ENCODE measurements around the gene TRIM33. TPM values are rescaled to one million over a fixed set of nuclear protein-coding genes. Genes with fewer than 3 reads are reported as not detected.

TRIM33 gene
- total and polyA plus RNA-seq, 2 donors (not counting 3 experiments of a cell fraction or from before 2014, with no cell fraction given): 10.3 to 29.1 TPM

- Histone ChIP-seq H3K36me3 (ENCODE audit: control insufficient read depth in 2 of 2, extremely low read depth in 1 of 2, insufficient read depth in 2 of 2, low read length in 2 of 2) (no peaks in the 10 kb centered on the region), H4K20me1 (replicated peaks; ENCODE audit: control insufficient read depth, extremely low read depth, insufficient read depth, low read length) (peaks cover 14% of the 10 kb centered on the region), H3K9me1 (replicated peaks; ENCODE audit: control insufficient read depth, extremely low read depth, insufficient read depth, low read length) (no peaks in the 10 kb centered on the region), H3K27me3 (ENCODE audit: control insufficient read depth in 2 of 2, insufficient read depth in 2 of 2, low read length in 2 of 2) (no peaks in the 10 kb centered on the region), H3K9ac (replicated peaks; ENCODE audit: extremely low read depth, insufficient read depth, low read length) (no peak overlapping the region), H3K9me3 (replicated peaks; ENCODE audit: control insufficient read depth, insufficient read depth, low read length) (no peaks in the 10 kb centered on the region), H3K4me3 (replicated peaks in 1 of 3; ENCODE audit: insufficient read depth in 1 of 3, low read depth in 1 of 3, low read length in 3 of 3) (no peak overlapping the region), H3K4me2 (ENCODE audit: insufficient read depth, low read length) (no peak overlapping the region), H2AFZ (ENCODE audit: low read depth, low read length) (no peak overlapping the region), H3K4me1 (ENCODE audit: control insufficient read depth, extremely low read depth, insufficient read depth, low read length) (no peaks in the 10 kb centered on the region), H3K79me2 (ENCODE audit: control insufficient read depth, insufficient read depth, low read length) (peaks cover 79% of the 10 kb centered on the region), H3K27ac (ENCODE audit: insufficient read depth, low read depth, low read length) (no peak overlapping the region)
- no peak for DNase-seq (ENCODE audit: low read depth, low spot score)
- BruUV-seq (replicated peaks): no TSS peak
- CTCF ChIA-PET: interaction anchor here (1.2 kb wide), 1 partner anchor 13 kb away, joined by 3 read pairs; no protein-coding TSS in a partner anchor
- intact Hi-C loops (cut with micrococcal nuclease): no loop called here
- FAIRE-seq: no peak
- POLR2A ChIA-PET: no interaction called here
- no peak for TF ChIP-seq CTCF (IDR thresholded peaks at IDR 0.05; ENCODE audit: extremely low read depth in 1 of 2, insufficient read depth in 1 of 2, low read depth in 1 of 2, low read length in 2 of 2)
- no peak for TF ChIP-seq POLR2AphosphoS5 (IDR thresholded peaks at IDR 0.05; ENCODE audit: insufficient read depth, low read depth, low read length)
- TF ChIP-seq JUN (IDR thresholded peaks at IDR 0.05; ENCODE audit: borderline replicate concordance, insufficient read depth, insufficient read length, low read depth): no peak
- TF ChIP-seq FOS (IDR thresholded peaks at IDR 0.05; ENCODE audit: borderline replicate concordance, insufficient read depth, low read length): no peak
- TF ChIP-seq MAX (IDR thresholded peaks at IDR 0.05; ENCODE audit: insufficient read depth, insufficient read length): no peak
- no peak for TF ChIP-seq POLR2A (IDR thresholded peaks at IDR 0.05; ENCODE audit: low read depth, low read length)
- TF ChIP-seq GATA2 (IDR thresholded peaks at IDR 0.05; ENCODE audit: insufficient read depth, insufficient read length, low read depth, low read length): no peak
- no peak for TF ChIP-seq MYC (IDR thresholded peaks at IDR 0.05; ENCODE audit: low read depth, low read length)
- TF ChIP-seq EZH2 (IDR thresholded peaks at IDR 0.05; ENCODE audit: borderline replicate concordance, low read depth, low read length, severe bottlenecking): no peak
- dilution Hi-C loops (cut with MboI; ENCODE audit: extremely low pct_ligation_motif_present, low sequenced_read_pairs): no loop called here
Observed at GRCh38 chr1:114468710-114469468, 42.1 kb downstream of the TRIM33 start.

All from endothelial cell of umbilical vein (primary cell).